SU-DHL-6 (cell line): ENCODE data around the gene ST14.

Experiments
- CTCF ChIP-seq: fragments of 200-600 bp; sonication (generic); IDR thresholded peaks from one replicate; pipeline ENCODE4 v1.5.1; 2017; ENCODE audit warnings: antibody characterized with exemption, mild to moderate bottlenecking, low read length, moderate library complexity; ENCODE audit not compliant: insufficient read depth, poor library complexity, severe bottlenecking
- EZH2phosphoT487 ChIP-seq: fragments of 200-600 bp; sonication (generic), shearing (Covaris generic); conservative IDR thresholded peaks from 2 replicates; pipeline ENCODE4 v1.6.1; 2018; ENCODE audit warnings: mild to moderate bottlenecking, antibody characterized with exemption, low read length, moderate library complexity, mixed read lengths

GRCh38 chr11:130128626-130129025, 31.0 kb upstream of the ST14 start:
- no peak for TF ChIP-seq CTCF
- no peak for TF ChIP-seq EZH2phosphoT487
